ENCODE data around the gene SLC45A2. TPM values are rescaled to one million over a fixed set of nuclear protein-coding genes. Genes with fewer than 3 reads are reported as not detected.

The SLC45A2 gene
- total RNA-seq, 2 experiments from 2014 or later, result 0.27 TPM; not detected in 1

DNA sequence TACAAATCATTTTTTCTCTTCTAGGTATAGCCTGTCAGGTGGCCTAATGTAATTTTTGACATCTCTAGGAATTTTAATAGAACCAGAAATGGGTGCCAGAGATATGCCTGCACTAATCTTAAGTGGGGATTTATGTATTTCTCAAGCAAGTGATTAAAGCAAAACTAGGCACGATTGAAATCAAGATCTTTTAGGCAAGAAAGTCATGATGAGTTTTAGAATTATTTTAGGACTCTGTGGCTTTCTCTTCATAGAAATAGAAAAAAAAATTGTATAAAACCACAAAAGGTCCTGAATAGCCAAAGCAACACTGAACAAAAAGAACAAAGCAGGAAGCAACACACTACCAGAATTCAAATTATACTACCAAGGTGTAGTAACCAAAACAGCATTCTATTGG is 24.3 kb upstream of the SLC45A2 start:
- ChIA-PET POLR2A (no interaction called here), CTCF (interaction anchor here (0.9 to 1.0 kb wide), 2 partner anchors 12 to 14 kb away, joined by 3 to 4 read pairs; no protein-coding TSS in a partner anchor)

DNA sequence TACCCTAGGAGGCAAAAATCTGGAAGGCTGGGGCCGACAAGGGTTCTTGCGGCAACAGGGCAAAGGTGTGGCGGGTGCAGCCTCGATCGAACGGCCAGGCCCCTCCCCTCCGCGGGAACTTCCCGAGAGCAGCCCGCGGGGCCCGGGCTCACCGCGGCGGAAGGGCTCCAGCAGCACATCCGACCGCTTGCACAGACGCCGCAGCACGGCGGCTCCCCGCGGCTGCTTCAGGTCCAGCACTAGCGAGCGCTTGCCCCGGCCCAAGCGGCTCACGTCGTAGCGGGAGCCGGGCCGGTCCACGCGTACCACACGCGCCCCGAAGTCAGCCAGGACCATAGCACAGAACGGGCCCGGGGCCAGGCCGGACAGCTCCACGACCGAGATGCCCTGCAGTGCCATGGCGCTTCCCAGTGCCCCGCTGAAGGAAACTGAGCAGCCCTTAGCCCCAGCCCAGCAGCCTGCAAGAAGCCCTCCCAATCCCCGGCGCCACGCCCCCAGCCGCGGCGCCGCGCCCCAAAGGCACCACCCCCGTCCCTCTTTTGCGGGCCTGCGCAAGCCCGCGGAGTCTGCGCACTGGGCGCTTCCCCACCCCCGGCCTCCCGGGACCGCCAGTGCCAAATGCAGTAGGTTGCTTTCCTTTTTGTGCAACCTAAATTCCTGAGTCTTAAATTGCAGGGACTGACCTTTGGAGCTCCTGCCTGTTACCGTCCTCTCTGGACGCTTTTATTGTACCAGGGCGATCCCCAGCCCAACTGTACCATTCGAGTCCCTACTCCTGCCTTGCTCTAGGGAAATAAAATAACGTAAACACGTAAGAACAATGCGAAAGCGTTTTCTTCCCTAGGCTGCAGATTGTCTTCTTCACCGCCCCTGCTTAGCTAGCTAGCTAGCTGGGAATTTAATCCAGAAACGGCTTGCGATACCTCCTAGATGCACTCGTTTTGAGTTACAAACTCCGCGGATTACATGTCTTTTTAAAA is 23.4 kb upstream of the SLC45A2 start, which contains the start of gene AMACR:
TSS of gene AMACR (minus strand) at position 430 of the 980 bp plus-strand sequence. CDS start at position 399, 31 bp downstream.
- ChIA-PET CTCF (interaction anchor here (0.6 to 1.0 kb wide), 3 partner anchors 11 to 15 kb away, joined by 3 to 4 read pairs (median 3); no protein-coding TSS in a partner anchor), POLR2A (no interaction called here)

- ChIA-PET POLR2A (no interaction called here), CTCF (no interaction called here)
Measured at GRCh38 chr5:34007201-34007620, 22.7 kb upstream of the SLC45A2 start.

- ChIA-PET POLR2A (no interaction called here), CTCF (no interaction called here)
Measured at GRCh38 chr5:34005681-34006080, 21.2 kb upstream of the SLC45A2 start.

GRCh38 chr5:34005211-34005610 is 20.7 kb upstream of the SLC45A2 start:
- POLR2A ChIA-PET, result no interaction called here
- CTCF ChIA-PET, result no interaction called here

- CTCF ChIA-PET, result no interaction called here
- POLR2A ChIA-PET, result no interaction called here
Measured at GRCh38 chr5:34003941-34004340, 19.4 kb upstream of the SLC45A2 start.

GRCh38 chr5:34002629-34003328 is 18.3 kb upstream of the SLC45A2 start:
- CTCF ChIA-PET, result no interaction called here

DNA sequence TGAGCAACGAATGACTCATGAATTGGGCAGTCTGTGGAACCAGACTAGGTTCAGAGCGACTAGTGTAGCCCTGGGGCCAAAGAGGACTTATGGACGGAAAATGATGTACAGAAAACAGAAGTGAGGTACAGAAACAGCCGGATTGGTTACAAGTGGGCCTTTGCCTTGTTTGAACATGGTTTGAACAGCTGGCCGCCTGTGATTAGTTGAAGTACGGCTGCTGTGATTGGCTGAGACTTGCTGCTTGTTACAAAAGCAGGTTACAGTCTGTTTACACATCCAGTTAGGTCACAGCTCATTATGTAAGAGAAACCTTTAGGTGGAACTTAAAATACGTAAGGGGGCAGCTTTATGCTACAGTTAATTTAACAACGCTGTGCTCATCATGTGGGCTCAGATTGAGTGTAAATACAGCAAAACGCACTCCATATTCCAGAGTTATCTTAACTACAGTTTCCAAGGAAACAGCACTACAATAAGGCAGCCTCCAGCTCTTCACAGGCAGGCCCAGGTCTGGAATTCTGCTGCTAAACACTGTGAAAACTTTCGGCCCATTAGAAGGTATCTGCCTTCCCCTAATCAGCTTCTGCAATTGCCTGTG is 16.8 kb upstream of the SLC45A2 start:
- CTCF ChIA-PET, result no interaction called here
- POLR2A ChIA-PET, result no interaction called here

More at GRCh38 chr5:34002629-34003328, 18.3 kb upstream of the SLC45A2 start:
- POLR2A ChIA-PET, result no interaction called here

GRCh38 chr5:33999978-34000377 is 15.5 kb upstream of the SLC45A2 start:
- CTCF ChIA-PET, result interaction anchor here (1.1 kb wide), 1 partner anchor 17 kb away, joined by 3 read pairs; no protein-coding TSS in a partner anchor
- POLR2A ChIA-PET, result no interaction called here

DNA sequence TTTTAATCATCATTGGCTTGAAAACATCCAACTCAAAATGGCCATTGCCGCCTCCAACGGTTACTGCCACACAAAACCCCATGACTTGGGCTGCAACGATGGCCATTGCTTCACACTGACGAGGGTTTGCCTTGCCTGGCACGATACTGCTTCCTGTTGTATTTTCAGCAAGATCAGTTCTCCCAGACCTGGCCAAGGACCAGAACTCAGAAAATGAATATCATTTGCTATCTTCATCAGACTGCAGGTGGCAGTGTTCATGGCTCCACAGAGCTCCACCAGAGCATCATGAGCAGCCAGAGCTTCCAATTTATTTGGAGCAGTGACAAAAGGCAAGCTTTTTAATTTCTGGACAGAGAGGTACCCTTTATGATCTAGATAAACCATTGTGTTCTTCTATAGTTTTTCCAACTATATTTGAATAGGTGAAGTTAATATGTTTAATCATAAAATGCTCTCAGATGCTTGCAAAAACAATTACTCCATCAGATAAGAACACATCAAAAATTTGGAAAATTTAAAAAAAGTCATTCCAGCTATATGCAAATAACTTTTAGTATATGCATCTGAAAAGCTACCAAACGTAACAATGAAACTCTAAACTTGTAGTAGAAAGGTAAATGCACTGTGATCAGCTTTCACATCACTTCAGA is 13.0 kb upstream of the SLC45A2 start:
- POLR2A ChIA-PET, result no interaction called here
- CTCF ChIA-PET, result interaction anchor here (0.6 to 1.7 kb wide), 6 partner anchors 11 to 356 kb away, joined by 3 to 5 read pairs (median 4); no protein-coding TSS in a partner anchor

- POLR2A ChIA-PET, result no interaction called here
- CTCF ChIA-PET, result interaction anchor here (0.8 to 1.6 kb wide), 3 partner anchors 12 to 42 kb away, joined by 3 read pairs; partner anchors contain the start of gene AMACR
Measured at GRCh38 chr5:33995865-33996264, 11.4 kb upstream of the SLC45A2 start.

DNA sequence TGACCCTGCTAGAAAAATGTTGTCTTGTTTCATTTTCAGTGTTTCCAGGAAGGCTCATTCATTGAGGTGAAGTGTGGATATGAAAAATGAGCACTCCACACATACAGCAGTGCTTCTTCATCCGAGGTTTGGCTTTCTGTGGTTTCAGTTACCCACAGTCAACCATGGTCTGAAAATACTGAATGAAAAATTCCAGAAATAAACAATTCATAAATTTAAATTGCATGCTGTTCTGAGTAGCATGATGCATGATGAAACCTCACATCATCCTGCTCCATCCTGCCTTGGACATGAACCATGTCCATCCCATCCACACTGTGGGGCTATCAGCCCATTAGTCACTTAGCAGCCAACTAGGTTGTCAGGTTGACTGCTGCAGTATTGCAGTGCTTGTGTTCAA is 10.4 kb upstream of the SLC45A2 start:
- CTCF ChIA-PET, result no interaction called here

DNA sequence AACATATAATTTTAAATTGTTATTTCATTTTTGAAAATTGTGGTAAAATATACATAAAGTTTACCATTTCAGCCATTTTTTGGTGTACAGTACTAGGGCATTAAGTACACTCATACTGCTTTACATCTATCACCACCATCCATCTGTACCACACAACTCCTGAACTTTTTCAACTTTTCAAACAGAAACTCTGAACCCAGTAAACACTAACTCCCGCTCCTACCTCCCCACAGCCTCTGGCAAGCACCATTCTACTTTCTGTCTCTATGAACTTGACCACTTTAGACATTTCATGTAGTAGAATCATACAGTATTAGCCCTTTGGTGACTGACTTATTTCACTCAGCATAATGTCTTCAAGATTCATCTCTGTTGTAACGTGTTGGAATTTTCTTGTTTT is 8.4 kb upstream of the SLC45A2 start:
- ChIA-PET POLR2A (no interaction called here), CTCF (no interaction called here)

More for the DNA sequence above, 10.4 kb upstream of the SLC45A2 start:
- POLR2A ChIA-PET, result no interaction called here

- CTCF ChIA-PET, result no interaction called here
- POLR2A ChIA-PET, result no interaction called here
Measured at GRCh38 chr5:33985447-33985846, 954 bp upstream of the SLC45A2 start.

- ChIA-PET POLR2A (no interaction called here), CTCF (no interaction called here)
Measured at GRCh38 chr5:33984178-33984577, 315 bp downstream of the SLC45A2 start.

DNA sequence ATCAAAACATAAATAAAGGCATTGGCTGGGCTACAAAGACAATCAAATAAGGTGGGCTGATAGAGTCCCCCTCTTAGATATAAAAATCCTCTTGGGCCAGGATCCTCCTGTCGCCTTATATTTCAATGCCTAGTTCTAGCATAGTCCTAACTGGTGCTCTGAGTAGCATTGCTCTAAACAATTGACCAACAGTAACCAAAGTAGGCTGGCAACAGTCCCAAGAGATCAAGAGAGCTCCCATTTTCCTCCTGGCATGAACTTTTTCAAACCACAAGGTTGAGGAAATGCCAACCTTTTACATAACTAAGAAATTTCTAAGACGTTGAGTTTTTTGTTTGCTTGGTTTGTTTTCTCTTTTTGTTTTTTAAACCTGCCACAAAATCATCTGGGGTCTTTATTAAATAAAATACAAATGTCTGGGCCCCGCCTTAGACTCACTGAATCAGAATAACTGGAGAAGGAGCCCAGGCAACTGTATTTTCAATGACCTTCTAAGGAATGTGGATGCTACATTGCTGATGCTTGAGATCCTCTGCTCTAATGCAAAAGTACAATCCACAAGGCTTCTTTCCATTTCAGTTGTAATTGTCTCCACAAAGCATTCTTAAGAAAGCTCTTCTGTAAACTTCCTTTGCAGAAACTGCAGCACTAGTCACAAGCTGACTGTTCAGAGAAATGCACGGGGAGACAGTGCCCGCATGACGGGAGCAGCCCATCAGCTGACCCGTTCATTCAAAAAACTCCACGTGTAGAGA is 2.9 kb downstream of the SLC45A2 start:
- ChIA-PET POLR2A (no interaction called here), CTCF (no interaction called here)

GRCh38 chr5:33980030-33980429 is 4.5 kb downstream of the SLC45A2 start:
- ChIA-PET CTCF (interaction anchor here (1.2 kb wide), 1 partner anchor 17 kb away, joined by 3 read pairs; no protein-coding TSS in a partner anchor), POLR2A (no interaction called here)

- ChIA-PET CTCF (interaction anchor here (0.9 kb wide), 1 partner anchor 20 kb away, joined by 4 read pairs; no protein-coding TSS in a partner anchor), POLR2A (no interaction called here)
Measured at GRCh38 chr5:33978306-33978705, 6.2 kb downstream of the SLC45A2 start.

- CTCF ChIA-PET, result no interaction called here
- POLR2A ChIA-PET, result no interaction called here
Measured at GRCh38 chr5:33976307-33976706, 8.2 kb downstream of the SLC45A2 start.

Measured in activated CD8-positive, alpha-beta memory T cell treated with anti-CD3 and anti-CD28 coated beads for 36 hours (primary cell).